GM19239 (cell line): Measurements from ENCODE around the gene ZNF558.

Source experiments
- DNase-seq: peaks from one replicate; pipeline ENCODE4 v3.0.0; 2011; ENCODE audit warnings: low spot score; ENCODE audit not compliant: insufficient read length
- FAIRE-seq: peaks from 2 replicates; lab custom pipeline; 2011; peaks lifted over from hg19 to GRCh38; lab: Jason Lieb, UNC

The ZNF558 gene

GRCh38 chr19:8832132-8833021 lies at the start of gene ZNF558, which contains the start of gene MBD3L1:
Gene ZNF558 (minus strand): TSS chr19:8832304. CDS start chr19:8822659, 9,645 bp downstream.
Gene MBD3L1 (plus strand): TSS chr19:8832377. CDS start chr19:8842679, 10,302 bp downstream.
- peak; percentile 97 for FAIRE-seq
- DNase-seq, result peak; percentile 89

- DNase-seq, result no peak
- no peak for FAIRE-seq
These were observed 49.4 kb upstream of the ZNF558 start for GRCh38 chr19:8881512-8881911.

GRCh38 chr19:8880868-8881488 lies 48.9 kb upstream of the ZNF558 start:
- DNase-seq (no peak), FAIRE-seq (no peak)

- FAIRE-seq (no peak), DNase-seq (no peak)
These were observed 46.0 kb upstream of the ZNF558 start for GRCh38 chr19:8877854-8878705.

GRCh38 chr19:8866344-8866743 lies 34.2 kb upstream of the ZNF558 start:
- no peak for DNase-seq
- FAIRE-seq, result no peak

- FAIRE-seq (no peak), DNase-seq (no peak)
These were observed 26.2 kb upstream of the ZNF558 start for GRCh38 chr19:8858260-8858659.

GRCh38 chr19:8850488-8850887 lies 18.4 kb upstream of the ZNF558 start:
- FAIRE-seq (no peak), DNase-seq (no peak)

GRCh38 chr19:8849232-8849631 lies 17.1 kb upstream of the ZNF558 start:
- FAIRE-seq, result no peak

GRCh38 chr19:8846819-8847218 lies 14.7 kb upstream of the ZNF558 start:
- no peak for FAIRE-seq

More at GRCh38 chr19:8849232-8849631, 17.1 kb upstream of the ZNF558 start:
- no peak for DNase-seq

GRCh38 chr19:8840708-8841107 lies 8.6 kb upstream of the ZNF558 start:
- DNase-seq (no peak), FAIRE-seq (no peak)

More at GRCh38 chr19:8846819-8847218, 14.7 kb upstream of the ZNF558 start:
- no peak for DNase-seq

GRCh38 chr19:8835877-8836276 lies 3.8 kb upstream of the ZNF558 start:
- FAIRE-seq (no peak), DNase-seq (no peak)

GRCh38 chr19:8835446-8835845 lies 3.3 kb upstream of the ZNF558 start:
- FAIRE-seq, result no peak
- no peak for DNase-seq

GRCh38 chr19:8831832-8832131 lies 322 bp downstream of the ZNF558 start:
- DNase-seq, result no peak
- peak; percentile 79 for FAIRE-seq

GRCh38 chr19:8831373-8831772 lies 731 bp downstream of the ZNF558 start:
- DNase-seq, result no peak
- no peak for FAIRE-seq

GRCh38 chr19:8827277-8827676 lies 4.8 kb downstream of the ZNF558 start:
- no peak for DNase-seq
- FAIRE-seq, result no peak

- FAIRE-seq, result no peak
These were observed 5.7 kb downstream of the ZNF558 start for GRCh38 chr19:8826371-8826770.

GRCh38 chr19:8821748-8822241 lies 10.3 kb downstream of the ZNF558 start:
- no peak for FAIRE-seq

More at GRCh38 chr19:8826371-8826770, 5.7 kb downstream of the ZNF558 start:
- no peak for DNase-seq

GRCh38 chr19:8820234-8820633 lies 11.9 kb downstream of the ZNF558 start:
- FAIRE-seq (no peak), DNase-seq (no peak)

More at GRCh38 chr19:8821748-8822241, 10.3 kb downstream of the ZNF558 start:
- DNase-seq, result no peak

- DNase-seq (no peak), FAIRE-seq (no peak)
These were observed 16.3 kb downstream of the ZNF558 start for GRCh38 chr19:8815780-8816179.

- DNase-seq, result no peak
- no peak for FAIRE-seq
These were observed 17.9 kb downstream of the ZNF558 start for GRCh38 chr19:8814176-8814575.
